GM15510 (cell line): ENCODE data around the gene SEPTIN12.

ENCODE experiments used
- POLR2A ChIP-seq: IDR thresholded peaks from 3 replicates; pipeline ENCODE4 v1.6.1; 2011; ENCODE audit warnings: borderline replicate concordance; ENCODE audit not compliant: insufficient read length; ENCODE audit errors: extremely low read depth

Gene SEPTIN12

GRCh38 chr16:4734730-4735535 lies 53.2 kb downstream of the SEPTIN12 start:
- TF ChIP-seq POLR2A = peak; percentile 72

DNA sequence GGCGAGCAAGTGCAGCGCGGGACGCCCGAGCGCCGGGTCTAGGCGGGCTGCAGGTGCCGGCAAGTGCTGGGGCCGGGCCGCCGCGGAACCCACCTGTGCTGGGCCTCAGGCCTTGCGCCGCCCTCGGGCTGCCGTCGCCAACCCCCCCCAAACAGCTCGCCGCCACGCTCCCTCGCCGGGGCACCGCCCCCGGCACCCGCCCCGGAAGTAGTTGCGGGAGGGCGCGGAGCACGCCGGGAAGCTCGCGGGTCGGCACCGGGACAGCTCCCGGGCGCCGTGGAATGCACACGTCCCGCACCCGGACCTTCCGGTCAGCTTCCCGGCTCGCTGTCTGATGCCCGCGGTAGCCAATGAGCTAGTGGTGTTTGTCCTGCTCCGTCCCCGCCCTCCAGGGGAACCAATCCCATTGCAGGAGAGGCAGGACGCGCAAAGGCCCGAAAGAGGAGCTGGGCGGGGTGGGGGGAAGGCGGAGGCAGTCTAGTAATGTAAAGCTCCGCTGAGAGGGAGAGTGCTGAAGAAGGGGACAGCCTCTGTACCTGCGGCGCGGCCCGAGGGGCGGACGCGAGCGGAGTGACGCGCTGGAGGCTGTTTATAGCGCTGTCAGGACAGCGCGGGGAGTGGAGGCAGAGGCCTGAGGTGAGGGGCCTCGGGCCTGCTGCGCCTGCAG lies 53.9 kb downstream of the SEPTIN12 start, which contains the start of the genes ANKS3 and DNAAF8:
TSS of gene ANKS3 (minus strand) at position 209 of the 667 bp plus-strand sequence. CDS start 4,122 bp downstream, outside the sequence.
TSS of gene DNAAF8 (plus strand) at position 475 of the 667 bp plus-strand sequence. CDS start 1,978 bp downstream, outside the sequence.
- peak; percentile 66 for TF ChIP-seq POLR2A

DNA sequence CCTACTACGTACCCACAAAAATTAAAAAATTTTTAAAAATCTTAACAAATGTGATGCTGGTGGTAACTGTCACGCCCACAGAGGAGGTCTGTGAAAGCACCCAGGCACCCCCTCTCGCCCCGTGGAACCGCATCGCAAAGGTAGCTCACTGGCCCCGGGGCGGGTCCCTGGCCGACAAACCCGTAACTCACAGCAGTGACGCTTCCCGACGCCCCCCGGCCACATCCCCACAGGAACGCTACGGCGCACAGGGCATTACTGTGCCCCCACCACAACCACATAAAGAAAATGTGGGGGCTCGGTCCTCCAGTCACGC lies 54.4 kb downstream of the SEPTIN12 start:
- no peak for TF ChIP-seq POLR2A

DNA sequence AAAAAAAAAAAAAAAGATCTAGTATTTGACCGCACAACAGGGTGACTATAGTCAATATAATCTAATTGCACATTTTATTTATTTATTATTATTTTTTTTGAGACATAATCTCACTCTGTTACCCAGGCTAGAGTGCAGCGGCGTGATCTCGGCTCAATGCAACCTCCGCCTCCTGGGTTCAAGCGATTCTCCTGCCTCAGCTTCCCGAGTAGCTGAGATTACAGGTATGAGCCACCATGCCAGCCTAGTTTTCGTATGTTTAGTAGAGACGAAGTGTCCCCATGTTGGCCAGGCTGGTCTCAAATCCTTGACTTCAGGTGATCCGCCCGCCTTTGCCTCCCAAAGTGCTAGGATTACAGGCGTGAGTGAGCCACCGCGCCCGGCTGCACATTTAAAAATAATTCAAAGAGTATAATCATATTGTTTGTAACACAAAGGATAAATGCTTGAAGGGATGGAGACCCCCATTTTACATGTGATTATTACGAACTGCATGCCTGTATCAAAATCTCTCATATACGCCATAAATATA lies 54.9 kb downstream of the SEPTIN12 start:
- TF ChIP-seq POLR2A = no peak

- TF ChIP-seq POLR2A = no peak
These were observed 58.3 kb downstream of the SEPTIN12 start for GRCh38 chr16:4729876-4730275.

- no peak for TF ChIP-seq POLR2A
These were observed 59.5 kb downstream of the SEPTIN12 start for GRCh38 chr16:4728676-4729075.
